Sigmoid colon (tissue), 4 donors: ENCODE results near the gene COL8A1.

Experiments used
- CTCF ChIP-seq, 4 experiments: fragments of 450-650 bp in 3 of 4; fragments of 200-600 bp in 1 of 4; IDR thresholded peaks; one replicate each; pipeline ENCODE4 v1.5.1; 2016 to 2019; ENCODE audit warnings: antibody characterized with exemption in 4 of 4, mild to moderate bottlenecking in 3 of 4, moderate library complexity in 2 of 4
- EP300 ChIP-seq, 4 donors: sonication (generic); formaldehyde crosslinking; IDR thresholded peaks; one replicate each; pipeline ENCODE4 v1.6.1; 2017; ENCODE audit warnings: antibody characterized with exemption in 4 of 4
- POLR2A ChIP-seq, 2 donors: fragments of 450-650 bp; IDR thresholded peaks; one replicate each; pipeline ENCODE4 v1.6.1; 2016; ENCODE audit warnings: antibody characterized with exemption in 2 of 2, mild to moderate bottlenecking in 2 of 2, moderate library complexity in 2 of 2
- POLR2AphosphoS5 ChIP-seq, 4 donors: sonication (generic); formaldehyde crosslinking; IDR thresholded peaks; one replicate each; pipeline ENCODE4 v1.6.1; 2017; ENCODE audit warnings: antibody characterized with exemption in 4 of 4

DNA sequence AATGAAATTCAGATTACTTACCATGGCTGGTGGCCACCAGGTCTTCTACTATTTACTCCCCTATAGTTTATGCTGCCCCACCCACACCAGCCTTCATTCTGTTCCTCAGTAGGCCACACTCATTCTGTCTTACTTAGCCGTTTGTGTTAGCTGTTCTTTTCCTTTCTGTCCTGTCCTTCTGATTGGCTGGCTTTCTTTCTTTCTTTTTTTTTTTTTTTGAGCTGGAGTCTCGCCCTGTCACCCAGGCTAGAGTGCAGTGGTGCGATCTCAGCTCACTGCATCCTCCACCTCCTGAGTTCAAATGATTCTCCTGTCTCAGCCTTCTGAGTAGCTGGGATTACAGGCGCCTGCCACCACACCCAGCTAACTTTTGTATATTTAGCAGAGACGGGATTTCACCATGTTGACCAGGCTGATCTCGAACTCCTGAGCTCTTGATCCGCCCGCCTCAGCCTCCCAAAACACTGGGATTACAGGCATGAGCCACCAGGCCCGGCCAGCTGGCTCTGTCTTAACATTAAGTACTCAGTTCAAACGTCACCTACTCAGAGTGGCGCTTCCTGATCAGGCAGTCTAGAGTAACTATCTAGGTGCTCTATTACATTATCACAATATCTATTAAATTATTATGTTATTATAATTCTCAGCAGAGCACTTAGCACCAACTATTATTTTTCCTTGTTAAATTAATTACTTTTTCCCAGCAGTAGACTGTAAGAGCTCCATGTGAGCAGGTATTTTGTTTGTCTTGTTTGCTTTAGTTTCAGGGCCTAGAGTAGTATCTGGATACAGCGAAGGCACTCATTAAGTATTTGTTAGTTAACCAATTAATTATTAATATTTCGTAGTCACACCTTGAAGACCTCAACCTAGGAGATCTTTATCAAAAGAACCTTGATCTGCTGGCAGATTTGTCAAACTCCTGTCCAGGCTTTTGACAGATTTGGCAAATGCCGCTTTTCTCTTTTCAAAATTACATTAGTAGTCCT lies 185.6 kb downstream of the COL8A1 start:
- no peak for TF ChIP-seq CTCF (IDR thresholded peaks at IDR 0.05)
- TF ChIP-seq POLR2AphosphoS5 (IDR thresholded peaks at IDR 0.05): no peak
- no peak for TF ChIP-seq POLR2A (IDR thresholded peaks at IDR 0.05)
- no peak for TF ChIP-seq EP300 (IDR thresholded peaks at IDR 0.05)
